GM12873 (cell line): ENCODE results near the gene BST2.

Experiments
- CTCF ChIP-seq: IDR thresholded peaks from 2 replicates; pipeline ENCODE4 v1.5.1; 2012; ENCODE audit warnings: low read depth, mild to moderate bottlenecking, moderate library complexity, low read length, control low read depth; ENCODE audit not compliant: insufficient read depth; ENCODE audit errors: missing control alignments

BST2 gene

GRCh38 chr19:17424743-17425365 is 19.4 kb upstream of the BST2 start:
- peak; percentile 58 for TF ChIP-seq CTCF

- no peak for TF ChIP-seq CTCF
Observed at GRCh38 chr19:17423429-17424208, 18.2 kb upstream of the BST2 start.

GRCh38 chr19:17421942-17422341 is 16.5 kb upstream of the BST2 start:
- TF ChIP-seq CTCF: no peak

- TF ChIP-seq CTCF: peak; percentile 8
Observed at GRCh38 chr19:17420475-17420924, 15.1 kb upstream of the BST2 start.

- TF ChIP-seq CTCF: no peak
Observed at GRCh38 chr19:17419621-17420474, 14.4 kb upstream of the BST2 start, which contains the start of gene MVB12A. Gene MVB12A (plus strand): TSS chr19:17420047. CDS start chr19:17420136, 89 bp downstream.

- TF ChIP-seq CTCF: no peak
Observed at GRCh38 chr19:17419154-17419620, 13.8 kb upstream of the BST2 start.
